MM.1S (cell line): Measurements from ENCODE around the gene AKAP13.

Experiments
- DNase-seq: peaks from one replicate; pipeline ENCODE4 v3.0.0-alpha.2; 2015
- H2AFZ ChIP-seq: fragments of 300-600 bp; sonication (generic); 2 replicates; pipeline ENCODE4 v1.6.0; 2016; ENCODE audit warnings: antibody characterized with exemption, low read length
- H3F3A ChIP-seq: fragments of 300-600 bp; sonication (generic); 2 replicates; pipeline ENCODE4 v1.6.1; 2016; ENCODE audit warnings: mild to moderate bottlenecking, antibody characterized with exemption, low read length, moderate library complexity, mixed read lengths; ENCODE audit not compliant: insufficient read depth
- H3K27ac ChIP-seq: fragments of 300-600 bp; sonication (generic); 2 replicates; pipeline ENCODE4 v1.5.1; 2016; ENCODE audit warnings: mild to moderate bottlenecking, low read length
- H3K27me3 ChIP-seq: fragments of 300-600 bp; sonication (generic); replicated peaks from 2 replicates; pipeline ENCODE4 v1.6.0; 2016; ENCODE audit warnings: low read length; ENCODE audit not compliant: insufficient read depth
- H3K36me3 ChIP-seq: fragments of 300-600 bp; sonication (generic); replicated peaks from 2 replicates; pipeline ENCODE4 v1.6.1; 2016; ENCODE audit warnings: mild to moderate bottlenecking, low read length, mixed read lengths; ENCODE audit not compliant: insufficient read depth
- H3K4me1 ChIP-seq: fragments of 300-600 bp; sonication (generic); 2 replicates; pipeline ENCODE4 v1.6.1; 2016; ENCODE audit warnings: low read length, mixed read lengths
- H3K4me2 ChIP-seq: fragments of 300-600 bp; sonication (generic); 2 replicates; pipeline ENCODE4 v1.6.0; 2016; ENCODE audit warnings: low read depth, low read length
- H3K4me3 ChIP-seq: fragments of 300-600 bp; sonication (generic); 2 replicates; pipeline ENCODE4 v1.5.1; 2016; ENCODE audit warnings: low read length, mixed read lengths
- H3K79me2 ChIP-seq: fragments of 300-600 bp; sonication (generic); 2 replicates; pipeline ENCODE4 v1.6.1; 2016; ENCODE audit warnings: mixed run types, low read length, mixed read lengths
- H3K9ac ChIP-seq: fragments of 300-600 bp; sonication (generic); 2 replicates; pipeline ENCODE4 v1.6.1; 2016; ENCODE audit warnings: low read length, mixed read lengths
- H3K9me2 ChIP-seq: fragments of 300-600 bp; sonication (generic); replicated peaks from 2 replicates; pipeline ENCODE4 v1.6.1; 2016; ENCODE audit warnings: mild to moderate bottlenecking, low read length, mixed read lengths; ENCODE audit not compliant: insufficient read depth
- H3K9me3 ChIP-seq: fragments of 300-600 bp; sonication (generic); replicated peaks from 2 replicates; pipeline ENCODE4 v1.6.1; 2016; ENCODE audit warnings: mild to moderate bottlenecking, low read length, mixed read lengths; ENCODE audit not compliant: insufficient read depth
- H4K20me1 ChIP-seq: fragments of 300-600 bp; sonication (generic); 2 replicates; pipeline ENCODE4 v1.6.1; 2016; ENCODE audit warnings: mild to moderate bottlenecking, low read length, moderate library complexity, mixed read lengths; ENCODE audit not compliant: insufficient read depth
- EZH2 ChIP-seq: fragments of 300-600 bp; sonication (generic); optimal IDR thresholded peaks from 2 replicates; pipeline ENCODE3; 2017; ENCODE audit warnings: low read depth, mild to moderate bottlenecking, antibody characterized with exemption, low read length, mixed read lengths
- EZH2phosphoT487 ChIP-seq: fragments of 300-600 bp; sonication (generic); IDR thresholded peaks from 2 replicates; pipeline ENCODE4 v1.6.1; 2018; ENCODE audit warnings: antibody characterized with exemption, low read length
- TF ChIP-seq, protein P1 (sequence below): fragments of 300-600 bp; sonication (generic); IDR thresholded peaks from 2 replicates; pipeline ENCODE4 v1.5.1; 2016; ENCODE audit warnings: antibody characterized with exemption, low read length, mixed read lengths

Gene AKAP13

DNA sequence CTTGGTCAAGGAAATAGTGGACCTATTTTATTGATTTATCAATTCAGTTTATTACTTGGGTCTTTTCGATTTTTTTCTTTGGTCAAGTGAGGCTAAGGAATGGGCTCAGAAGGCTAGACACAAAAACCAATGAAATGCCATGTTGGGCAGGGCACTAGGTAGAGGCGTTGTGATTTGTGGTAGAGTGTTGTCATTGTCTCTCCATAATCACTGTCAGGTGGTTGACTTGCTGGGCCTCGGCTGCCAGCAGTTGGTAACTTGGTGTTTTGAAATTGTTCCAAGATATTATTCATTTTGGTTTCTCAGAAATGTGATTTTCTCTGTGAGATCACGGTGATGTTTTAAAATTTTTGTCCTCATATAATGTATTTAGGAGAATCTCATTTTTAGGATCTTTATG, 240.7 kb downstream of the AKAP13 start:
- H3K9ac ChIP-seq = no peak overlapping the region
- TF ChIP-seq EZH2 (no peak), EZH2phosphoT487 (no peak)
- TF ChIP-seq, protein P1, sequence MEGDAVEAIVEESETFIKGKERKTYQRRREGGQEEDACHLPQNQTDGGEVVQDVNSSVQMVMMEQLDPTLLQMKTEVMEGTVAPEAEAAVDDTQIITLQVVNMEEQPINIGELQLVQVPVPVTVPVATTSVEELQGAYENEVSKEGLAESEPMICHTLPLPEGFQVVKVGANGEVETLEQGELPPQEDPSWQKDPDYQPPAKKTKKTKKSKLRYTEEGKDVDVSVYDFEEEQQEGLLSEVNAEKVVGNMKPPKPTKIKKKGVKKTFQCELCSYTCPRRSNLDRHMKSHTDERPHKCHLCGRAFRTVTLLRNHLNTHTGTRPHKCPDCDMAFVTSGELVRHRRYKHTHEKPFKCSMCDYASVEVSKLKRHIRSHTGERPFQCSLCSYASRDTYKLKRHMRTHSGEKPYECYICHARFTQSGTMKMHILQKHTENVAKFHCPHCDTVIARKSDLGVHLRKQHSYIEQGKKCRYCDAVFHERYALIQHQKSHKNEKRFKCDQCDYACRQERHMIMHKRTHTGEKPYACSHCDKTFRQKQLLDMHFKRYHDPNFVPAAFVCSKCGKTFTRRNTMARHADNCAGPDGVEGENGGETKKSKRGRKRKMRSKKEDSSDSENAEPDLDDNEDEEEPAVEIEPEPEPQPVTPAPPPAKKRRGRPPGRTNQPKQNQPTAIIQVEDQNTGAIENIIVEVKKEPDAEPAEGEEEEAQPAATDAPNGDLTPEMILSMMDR = no peak
- no peaks in the 10 kb centered on the region for H3K9me3 ChIP-seq
- H3F3A ChIP-seq = no peaks in the 10 kb centered on the region
- H3K36me3 ChIP-seq = no peaks in the 10 kb centered on the region
- no peaks in the 10 kb centered on the region for H3K9me2 ChIP-seq
- no peak overlapping the region for H2AFZ ChIP-seq
- no peak overlapping the region for H3K27ac ChIP-seq
- no peaks in the 10 kb centered on the region for H3K79me2 ChIP-seq
- H4K20me1 ChIP-seq = no peaks in the 10 kb centered on the region
- DNase-seq = no peak
- H3K27me3 ChIP-seq = no peaks in the 10 kb centered on the region
- no peak overlapping the region for H3K4me2 ChIP-seq
- peaks cover 10% of the 10 kb centered on the region for H3K4me1 ChIP-seq
- no peak overlapping the region for H3K4me3 ChIP-seq

DNA sequence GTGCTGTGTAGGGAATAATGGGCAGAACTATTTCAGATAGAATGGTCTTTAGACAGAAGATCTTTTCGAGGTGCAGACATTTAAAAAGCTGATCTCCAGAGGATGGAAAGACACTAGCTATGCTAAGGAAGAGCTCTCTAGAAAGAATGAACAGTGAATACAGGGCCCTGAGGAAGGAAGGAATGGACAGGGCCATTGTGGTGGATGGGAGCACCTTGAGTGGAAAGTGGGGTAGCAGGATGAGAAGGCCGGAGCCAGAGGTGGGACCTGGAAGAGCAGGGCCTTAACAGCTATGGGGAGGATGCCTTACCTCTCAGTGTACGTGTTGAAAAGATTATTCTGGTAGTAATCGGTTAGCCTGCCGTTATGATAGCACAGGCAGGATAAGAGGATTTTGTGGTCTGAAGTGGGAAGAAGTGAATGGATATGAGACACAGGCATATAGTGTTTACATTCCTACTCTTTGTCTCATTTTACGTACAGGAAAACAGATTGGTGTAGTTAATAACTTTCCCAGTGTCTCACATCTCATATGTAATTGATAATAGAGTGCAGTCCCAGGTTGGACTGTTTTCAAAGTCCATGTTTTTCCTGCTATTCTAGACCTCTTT, 241.9 kb downstream of the AKAP13 start:
- Histone ChIP-seq H3K36me3 (no peaks in the 10 kb centered on the region), H3K79me2 (no peaks in the 10 kb centered on the region), H3K9me2 (no peaks in the 10 kb centered on the region), H4K20me1 (no peaks in the 10 kb centered on the region), H3K4me1 (peaks cover 15% of the 10 kb centered on the region), H3K9me3 (no peaks in the 10 kb centered on the region), H3K27me3 (no peaks in the 10 kb centered on the region), H3K4me2 (no peak overlapping the region), H3K4me3 (no peak overlapping the region), H2AFZ (no peak overlapping the region), H3K27ac (no peak overlapping the region), H3F3A (no peaks in the 10 kb centered on the region), H3K9ac (no peak overlapping the region)
- no peak for DNase-seq
- TF ChIP-seq, protein P1 = no peak
- no peak for TF ChIP-seq EZH2
- no peak for TF ChIP-seq EZH2phosphoT487

DNA sequence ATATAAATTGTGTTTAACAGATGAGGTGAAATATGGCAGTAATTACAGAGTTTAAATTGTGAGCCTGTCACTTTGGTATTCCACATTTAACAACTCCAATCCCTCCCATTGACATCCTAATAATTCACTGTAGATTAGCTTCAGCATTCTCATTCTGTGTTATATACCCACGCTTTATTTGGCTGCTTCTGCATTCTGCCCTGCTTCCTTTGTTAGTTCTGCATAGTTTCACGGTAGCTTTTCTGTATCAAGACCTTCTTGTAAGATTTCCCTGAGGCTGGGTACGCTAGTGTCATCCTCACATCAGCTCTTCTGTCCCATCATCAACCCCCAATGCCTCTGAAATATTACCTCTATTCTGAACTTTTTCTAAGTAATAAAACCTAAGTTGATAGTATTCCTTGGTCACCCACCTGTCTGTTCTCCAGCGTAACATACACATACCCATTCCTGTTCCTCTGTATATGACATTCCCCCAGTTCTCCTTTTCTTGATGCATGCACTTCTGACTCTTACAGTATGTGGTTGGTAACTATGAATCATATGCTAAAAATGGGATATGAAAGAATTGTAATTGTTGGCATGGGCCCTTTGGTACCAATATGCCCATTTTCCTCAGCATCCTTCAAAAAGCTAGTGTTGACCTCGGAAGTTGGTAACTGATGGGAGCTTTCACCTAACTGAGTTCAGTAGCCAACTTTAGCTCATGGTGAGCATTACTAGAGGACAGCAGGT, 243.1 kb downstream of the AKAP13 start:
- Histone ChIP-seq H3K27me3 (no peaks in the 10 kb centered on the region), H4K20me1 (no peaks in the 10 kb centered on the region), H3K79me2 (no peaks in the 10 kb centered on the region), H2AFZ (no peak overlapping the region), H3K9ac (no peak overlapping the region), H3K9me3 (no peaks in the 10 kb centered on the region), H3K4me2 (no peak overlapping the region), H3K9me2 (no peaks in the 10 kb centered on the region), H3K4me3 (no peak overlapping the region), H3K4me1 (peaks cover 15% of the 10 kb centered on the region), H3K27ac (no peak overlapping the region), H3K36me3 (no peaks in the 10 kb centered on the region), H3F3A (no peaks in the 10 kb centered on the region)
- TF ChIP-seq EZH2 = no peak
- DNase-seq = no peak

DNA sequence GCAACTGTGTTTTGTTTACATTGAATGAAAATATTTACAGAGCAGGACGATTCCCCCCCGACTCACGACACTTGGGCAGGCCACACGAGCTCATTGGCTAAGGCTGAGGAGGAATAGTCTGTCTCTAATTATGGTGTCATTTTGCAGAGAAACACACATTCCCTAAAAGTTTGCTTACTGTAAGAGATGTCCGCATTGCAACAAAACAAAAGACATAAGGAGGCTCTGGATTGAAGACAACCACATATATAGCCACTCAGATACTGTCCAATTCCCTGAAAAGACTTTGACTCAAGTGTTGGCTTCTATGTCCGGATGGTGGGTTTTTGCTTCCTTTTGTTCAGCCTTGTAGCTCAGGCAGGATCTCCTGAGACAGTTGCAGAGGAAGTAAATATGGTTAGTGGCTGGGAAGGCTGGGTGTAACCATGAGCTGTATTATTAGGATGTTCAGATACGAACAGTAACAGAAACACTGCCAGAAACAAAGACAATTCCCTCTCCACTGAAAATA, 243.9 kb downstream of the AKAP13 start:
- Histone ChIP-seq H2AFZ (no peak overlapping the region), H4K20me1 (no peaks in the 10 kb centered on the region), H3K9ac (no peak overlapping the region), H3K27me3 (no peaks in the 10 kb centered on the region), H3K4me3 (no peak overlapping the region), H3K79me2 (no peaks in the 10 kb centered on the region), H3K9me3 (no peaks in the 10 kb centered on the region), H3K4me2 (no peak overlapping the region), H3K9me2 (no peaks in the 10 kb centered on the region), H3F3A (no peaks in the 10 kb centered on the region), H3K27ac (no peak overlapping the region), H3K36me3 (no peaks in the 10 kb centered on the region), H3K4me1 (peaks cover 15% of the 10 kb centered on the region)
- no peak for DNase-seq
- no peak for TF ChIP-seq EZH2phosphoT487
